ENCODE results near the gene THBS3. TPM values are rescaled to one million over a fixed set of nuclear protein-coding genes. Genes with fewer than 3 reads are reported as not detected.

The THBS3 gene
- total and polyA plus RNA-seq, 2 of the 13 experiments (the other 11 are each of a cell fraction or from before 2014, with no cell fraction given) = 0.86 to 3.6 TPM

DNA sequence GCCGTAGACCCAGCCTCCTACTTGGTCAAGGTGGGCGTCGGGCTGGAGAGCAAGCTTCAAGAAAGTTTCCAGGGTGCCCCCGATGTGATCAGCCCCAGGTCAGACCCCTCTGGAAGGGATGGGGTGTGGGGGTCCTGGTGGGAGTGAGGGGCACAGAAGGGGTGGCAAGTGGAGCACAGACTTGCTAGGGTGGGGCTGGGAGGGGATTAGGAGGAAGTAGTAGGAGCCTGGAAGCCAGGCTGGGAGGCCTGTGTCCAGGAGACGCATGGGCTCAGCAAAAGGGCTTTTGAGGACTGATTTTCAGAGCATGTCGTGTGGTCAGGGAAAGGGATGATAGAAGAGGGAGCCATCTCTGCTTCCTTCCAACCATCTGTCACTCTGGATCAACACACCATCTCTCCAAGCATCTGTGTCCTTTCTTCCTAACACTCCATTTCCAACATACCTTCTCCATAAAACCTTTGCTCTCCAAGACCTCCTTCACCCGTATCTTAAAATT, 25.6 kb downstream of the THBS3 start (continued):
- no peak for TF ChIP-seq ZUFSP (CRISPR knock-in tag; IDR thresholded peaks at IDR 0.05; ENCODE audit: borderline replicate concordance)
- TF ChIP-seq ELF1 (CRISPR knock-in tag; IDR thresholded peaks at IDR 0.05) = no peak

- 34% methylated on average over 18 of the region's 18 CpGs for WGBS (ENCODE audit: low lambda C conversion rate)
- TF ChIP-seq ZNF260 (CRISPR knock-in tag; IDR thresholded peaks at IDR 0.05; ENCODE audit: borderline replicate concordance, low read depth) = no peak
- TF ChIP-seq, protein P1, sequence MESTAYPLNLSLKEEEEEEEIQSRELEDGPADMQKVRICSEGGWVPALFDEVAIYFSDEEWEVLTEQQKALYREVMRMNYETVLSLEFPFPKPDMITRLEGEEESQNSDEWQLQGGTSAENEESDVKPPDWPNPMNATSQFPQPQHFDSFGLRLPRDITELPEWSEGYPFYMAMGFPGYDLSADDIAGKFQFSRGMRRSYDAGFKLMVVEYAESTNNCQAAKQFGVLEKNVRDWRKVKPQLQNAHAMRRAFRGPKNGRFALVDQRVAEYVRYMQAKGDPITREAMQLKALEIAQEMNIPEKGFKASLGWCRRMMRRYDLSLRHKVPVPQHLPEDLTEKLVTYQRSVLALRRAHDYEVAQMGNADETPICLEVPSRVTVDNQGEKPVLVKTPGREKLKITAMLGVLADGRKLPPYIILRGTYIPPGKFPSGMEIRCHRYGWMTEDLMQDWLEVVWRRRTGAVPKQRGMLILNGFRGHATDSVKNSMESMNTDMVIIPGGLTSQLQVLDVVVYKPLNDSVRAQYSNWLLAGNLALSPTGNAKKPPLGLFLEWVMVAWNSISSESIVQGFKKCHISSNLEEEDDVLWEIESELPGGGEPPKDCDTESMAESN (CRISPR knock-in tag; conservative IDR thresholded peaks at IDR 0.05) = no peak
- no peak for TF ChIP-seq ZMAT5 (CRISPR knock-in tag; IDR thresholded peaks at IDR 0.05; ENCODE audit: borderline replicate concordance, low read depth)
- TF ChIP-seq, protein P2, sequence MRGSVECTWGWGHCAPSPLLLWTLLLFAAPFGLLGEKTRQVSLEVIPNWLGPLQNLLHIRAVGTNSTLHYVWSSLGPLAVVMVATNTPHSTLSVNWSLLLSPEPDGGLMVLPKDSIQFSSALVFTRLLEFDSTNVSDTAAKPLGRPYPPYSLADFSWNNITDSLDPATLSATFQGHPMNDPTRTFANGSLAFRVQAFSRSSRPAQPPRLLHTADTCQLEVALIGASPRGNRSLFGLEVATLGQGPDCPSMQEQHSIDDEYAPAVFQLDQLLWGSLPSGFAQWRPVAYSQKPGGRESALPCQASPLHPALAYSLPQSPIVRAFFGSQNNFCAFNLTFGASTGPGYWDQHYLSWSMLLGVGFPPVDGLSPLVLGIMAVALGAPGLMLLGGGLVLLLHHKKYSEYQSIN (CRISPR knock-in tag; IDR thresholded peaks at IDR 0.05; ENCODE audit: borderline replicate concordance) = no peak
- no peak for TF ChIP-seq MXI1 (IDR thresholded peaks at IDR 0.05; ENCODE audit: borderline replicate concordance, low read depth, low read length)
- no peak for TF ChIP-seq ZNF33A (CRISPR knock-in tag; IDR thresholded peaks at IDR 0.05; ENCODE audit: borderline replicate concordance)
- no peak for TF ChIP-seq PITX1 (CRISPR knock-in tag; IDR thresholded peaks at IDR 0.05)
- no peak for TF ChIP-seq RAD21 (CRISPR knock-in tag; IDR thresholded peaks at IDR 0.05)
- in situ Hi-C loops (cut with HindIII; ENCODE audit: extremely low pct_ligation_motif_present, low pct_unique_long_range_greater_than_20kb) (no loop called here), intact Hi-C loops (cut with micrococcal nuclease; ENCODE audit: unreplicated experiment) (no loop called here)
- H4K20me1 ChIP-seq (ENCODE audit: insufficient read depth, low read length) = no peaks in the 10 kb centered on the region
- CTCF ChIA-PET (ENCODE audit: low intra/inter-chr PET ratio, low total read pairs) = no interaction called here
- BruUV-seq (replicated peaks) = no TSS peak
- no peak for FAIRE-seq
- no peak for ATAC-seq
- H3K4me2 ChIP-seq (ENCODE audit: low read depth, low read length) = no peak overlapping the region
- H3K79me2 ChIP-seq (ENCODE audit: insufficient read depth, low read length) = no peaks in the 10 kb centered on the region
- H3K9ac ChIP-seq (ENCODE audit: insufficient read depth, low read depth, low read length) = no peak overlapping the region
- H3K4me3 ChIP-seq (replicated peaks in 1 of 3; ENCODE audit: insufficient read depth in 1 of 3, low read depth in 2 of 3, low read length in 3 of 3) = no peak overlapping the region
- H2AFZ ChIP-seq (ENCODE audit: low read length) = no peak overlapping the region
- no peak overlapping the region for H3K27ac ChIP-seq (ENCODE audit: extremely low read length, insufficient read depth, low read length)
- no peaks in the 10 kb centered on the region for H3K36me3 ChIP-seq (replicated peaks in 1 of 2; ENCODE audit: control insufficient read depth in 1 of 2, insufficient read depth in 2 of 2, low read length in 2 of 2)
- no peaks in the 10 kb centered on the region for H3K9me3 ChIP-seq (ENCODE audit: low read length)
- H3K27me3 ChIP-seq (ENCODE audit: control insufficient read depth in 1 of 2, insufficient read depth in 2 of 2, low read length in 2 of 2) = peaks cover 4 to 44% of the 10 kb centered on the region in 2 experiments; a peak in 4 of 5 replicates
- no peak for DNase-seq (ENCODE audit: low spot score)
- H3K4me1 ChIP-seq (ENCODE audit: insufficient read depth, low read length) = peaks cover 44% of the 10 kb centered on the region
- POLR2A ChIA-PET = no interaction called here
Measured at GRCh38 chr1:155181371-155182051, 26.2 kb downstream of the THBS3 start.
